Thyroid gland (tissue), 4 donors: ENCODE measurements around the gene CDCA5.

Source experiments
- POLR2A ChIP-seq, 2 donors: fragments of 450-650 bp; IDR thresholded peaks; one replicate each; pipeline ENCODE4 v1.6.1; 2017; ENCODE audit warnings: antibody characterized with exemption in 2 of 2, mild to moderate bottlenecking in 2 of 2, moderate library complexity in 1 of 2
- TF ChIP-seq, protein P1 (sequence below), 6 experiments: fragments of 200-600 bp in 3 of 6; fragments of 450-650 bp in 3 of 6; sonication (generic) in 3 of 6; IDR thresholded peaks; one replicate each; pipeline ENCODE4 v1.5.1; 2016 to 2019; ENCODE audit warnings: antibody characterized with exemption in 6 of 6, mild to moderate bottlenecking in 2 of 6, inconsistent platforms in 1 of 6, moderate library complexity in 1 of 6

DNA sequence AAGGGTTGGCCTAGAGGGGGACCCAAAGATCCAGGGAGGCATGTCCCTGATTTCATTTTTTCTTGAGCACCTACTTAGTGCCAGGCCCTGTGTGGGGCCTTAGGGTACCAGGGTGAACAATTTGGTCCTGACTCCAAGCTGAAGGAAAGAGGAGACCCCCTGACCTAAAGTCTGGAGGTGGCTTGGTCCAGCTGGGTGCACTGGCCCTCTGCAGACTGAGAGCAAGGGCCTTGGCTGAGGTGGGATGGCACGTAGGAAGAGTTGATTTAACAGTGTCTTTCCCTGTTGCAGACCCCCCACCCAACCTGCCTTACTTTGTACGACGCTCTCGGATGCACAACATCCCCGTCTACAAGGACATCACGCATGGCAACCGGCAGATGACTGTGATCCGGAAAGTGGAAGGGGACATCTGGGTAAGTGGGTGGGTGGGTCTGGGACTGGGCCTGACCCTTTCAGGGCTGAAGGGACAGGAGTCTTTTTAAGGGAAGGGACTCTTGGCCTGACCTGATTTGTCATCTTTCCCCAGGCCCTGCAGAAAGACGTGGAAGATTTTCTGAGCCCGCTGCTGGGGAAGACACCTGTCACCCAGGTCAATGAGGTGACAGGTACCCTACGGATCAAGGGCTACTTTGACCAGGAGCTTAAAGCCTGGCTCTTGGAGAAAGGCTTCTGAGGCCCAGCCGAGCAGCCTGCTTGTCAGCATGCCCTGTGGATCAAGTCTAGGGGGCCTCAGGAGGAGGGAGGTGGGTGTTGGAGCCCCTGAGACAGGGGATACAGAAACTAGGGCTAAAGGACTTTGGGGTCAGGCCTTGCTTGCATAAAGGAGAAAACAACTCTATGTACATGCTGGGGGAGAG is 41.6 kb upstream of the CDCA5 start:
- TF ChIP-seq, protein P1, sequence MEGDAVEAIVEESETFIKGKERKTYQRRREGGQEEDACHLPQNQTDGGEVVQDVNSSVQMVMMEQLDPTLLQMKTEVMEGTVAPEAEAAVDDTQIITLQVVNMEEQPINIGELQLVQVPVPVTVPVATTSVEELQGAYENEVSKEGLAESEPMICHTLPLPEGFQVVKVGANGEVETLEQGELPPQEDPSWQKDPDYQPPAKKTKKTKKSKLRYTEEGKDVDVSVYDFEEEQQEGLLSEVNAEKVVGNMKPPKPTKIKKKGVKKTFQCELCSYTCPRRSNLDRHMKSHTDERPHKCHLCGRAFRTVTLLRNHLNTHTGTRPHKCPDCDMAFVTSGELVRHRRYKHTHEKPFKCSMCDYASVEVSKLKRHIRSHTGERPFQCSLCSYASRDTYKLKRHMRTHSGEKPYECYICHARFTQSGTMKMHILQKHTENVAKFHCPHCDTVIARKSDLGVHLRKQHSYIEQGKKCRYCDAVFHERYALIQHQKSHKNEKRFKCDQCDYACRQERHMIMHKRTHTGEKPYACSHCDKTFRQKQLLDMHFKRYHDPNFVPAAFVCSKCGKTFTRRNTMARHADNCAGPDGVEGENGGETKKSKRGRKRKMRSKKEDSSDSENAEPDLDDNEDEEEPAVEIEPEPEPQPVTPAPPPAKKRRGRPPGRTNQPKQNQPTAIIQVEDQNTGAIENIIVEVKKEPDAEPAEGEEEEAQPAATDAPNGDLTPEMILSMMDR (IDR thresholded peaks at IDR 0.05), result no peak
- no peak for TF ChIP-seq POLR2A (IDR thresholded peaks at IDR 0.05)
